ENCODE measurements around the gene SLC7A7.
A peak's percentile ranks its signal among the peaks of the same experiment; 100 is the strongest.
"Not testable (repeated sequence)": the region's sequence is repeated elsewhere in the genome, so short reads cannot be mapped to it uniquely, and the experiment has no call there.

The SLC7A7 gene

DNA sequence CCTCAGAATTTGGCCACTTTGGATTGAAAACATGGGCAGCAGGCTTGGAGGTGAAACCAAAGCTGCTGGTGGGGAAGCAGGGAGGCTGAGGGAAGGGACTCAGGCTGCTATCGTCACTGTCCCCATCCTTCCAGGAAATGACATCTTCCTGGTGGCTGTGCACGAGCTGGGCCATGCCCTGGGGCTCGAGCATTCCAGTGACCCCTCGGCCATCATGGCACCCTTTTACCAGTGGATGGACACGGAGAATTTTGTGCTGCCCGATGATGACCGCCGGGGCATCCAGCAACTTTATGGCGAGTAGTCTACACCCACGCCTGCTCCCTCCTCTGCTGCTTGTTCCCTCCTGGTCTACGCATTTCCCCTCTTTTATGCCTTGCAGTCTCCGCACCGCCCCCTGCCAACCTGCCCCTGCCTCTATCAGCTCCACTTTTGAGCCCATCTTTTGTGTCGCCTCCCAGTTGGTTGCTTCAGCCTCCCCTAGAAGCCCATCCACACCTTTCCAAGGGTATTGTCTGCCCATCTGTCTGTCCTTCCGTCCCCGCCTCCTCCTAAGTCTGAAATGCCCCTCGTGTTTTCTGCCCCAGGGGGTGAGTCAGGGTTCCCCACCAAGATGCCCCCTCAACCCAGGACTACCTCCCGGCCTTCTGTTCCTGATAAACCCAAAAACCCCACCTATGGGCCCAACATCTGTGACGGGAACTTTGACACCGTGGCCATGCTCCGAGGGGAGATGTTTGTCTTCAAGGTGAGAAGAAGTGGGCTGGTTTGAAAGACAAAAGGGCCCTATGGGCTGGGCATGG, 28.1 kb upstream of the SLC7A7 start:
- no peak for DNase-seq (ENCODE audit: low read depth)

DNA sequence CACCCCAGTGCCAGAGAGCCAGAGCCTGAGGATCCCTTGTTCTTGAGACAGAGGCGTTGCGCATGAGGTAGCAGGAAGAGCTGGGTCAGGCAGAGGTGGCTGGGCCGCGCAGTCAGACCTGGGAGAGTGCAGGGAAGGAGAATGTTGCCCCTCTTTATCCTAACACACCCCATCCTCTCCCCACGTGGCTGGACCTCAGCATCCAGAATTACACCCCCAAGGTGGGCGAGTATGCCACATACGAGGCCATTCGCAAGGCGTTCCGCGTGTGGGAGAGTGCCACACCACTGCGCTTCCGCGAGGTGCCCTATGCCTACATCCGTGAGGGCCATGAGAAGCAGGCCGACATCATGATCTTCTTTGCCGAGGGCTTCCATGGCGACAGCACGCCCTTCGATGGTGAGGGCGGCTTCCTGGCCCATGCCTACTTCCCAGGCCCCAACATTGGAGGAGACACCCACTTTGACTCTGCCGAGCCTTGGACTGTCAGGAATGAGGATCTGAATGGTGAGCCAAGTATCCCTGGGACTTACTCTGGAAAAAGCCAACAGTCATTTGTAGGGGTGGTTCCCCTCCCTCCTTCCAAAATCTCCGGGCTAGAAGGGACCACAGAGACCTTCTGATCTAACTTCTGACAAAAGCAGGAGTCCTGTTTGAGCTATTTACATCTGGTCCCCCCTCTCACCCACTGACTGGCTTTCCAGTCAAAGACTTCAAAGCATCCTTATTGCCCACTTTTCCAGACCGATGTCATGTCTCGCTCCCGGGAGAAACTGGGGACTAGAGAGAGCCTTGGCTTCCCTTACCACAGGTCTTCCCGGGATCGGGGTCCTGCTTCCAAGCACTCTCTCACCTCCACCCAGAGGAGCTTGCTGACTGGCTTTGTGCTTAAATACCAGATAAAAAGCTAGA, 27.2 kb upstream of the SLC7A7 start:
- no peak for DNase-seq (ENCODE audit: low read depth)

DNA sequence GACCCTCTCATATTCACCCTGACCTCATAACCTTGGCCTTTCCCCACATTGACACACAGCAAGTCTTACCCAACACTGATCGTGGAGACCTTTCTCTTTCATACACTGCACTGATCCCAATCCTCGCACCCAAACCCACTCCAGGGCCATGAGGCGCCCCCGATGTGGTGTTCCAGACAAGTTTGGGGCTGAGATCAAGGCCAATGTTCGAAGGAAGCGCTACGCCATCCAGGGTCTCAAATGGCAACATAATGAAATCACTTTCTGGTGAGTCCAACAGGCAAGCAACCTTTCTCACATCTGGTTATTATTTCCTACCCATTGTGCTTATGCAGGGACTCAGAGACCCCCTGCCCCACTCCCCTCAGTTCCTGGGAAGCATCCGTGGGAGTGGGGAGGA, 26.5 kb upstream of the SLC7A7 start:
- DNase-seq (ENCODE audit: low read depth) = no peak

DNA sequence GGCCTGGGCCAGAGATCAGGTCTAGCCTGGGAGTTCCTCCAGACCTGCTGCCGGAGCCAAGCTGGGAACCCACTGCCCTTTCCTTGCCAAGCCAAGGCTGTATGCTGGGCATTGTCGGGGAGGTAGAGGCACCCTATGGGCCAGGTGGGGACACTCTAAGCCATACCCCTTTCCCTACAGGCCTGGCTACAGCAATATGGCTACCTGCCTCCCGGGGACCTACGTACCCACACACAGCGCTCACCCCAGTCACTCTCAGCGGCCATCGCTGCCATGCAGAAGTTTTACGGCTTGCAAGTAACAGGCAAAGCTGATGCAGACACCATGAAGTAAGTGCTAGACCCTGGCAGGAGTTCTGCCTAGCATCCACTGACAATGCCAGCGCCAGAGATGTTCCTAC, 26.1 kb upstream of the SLC7A7 start:
- no peak for DNase-seq (ENCODE audit: low read depth)

DNA sequence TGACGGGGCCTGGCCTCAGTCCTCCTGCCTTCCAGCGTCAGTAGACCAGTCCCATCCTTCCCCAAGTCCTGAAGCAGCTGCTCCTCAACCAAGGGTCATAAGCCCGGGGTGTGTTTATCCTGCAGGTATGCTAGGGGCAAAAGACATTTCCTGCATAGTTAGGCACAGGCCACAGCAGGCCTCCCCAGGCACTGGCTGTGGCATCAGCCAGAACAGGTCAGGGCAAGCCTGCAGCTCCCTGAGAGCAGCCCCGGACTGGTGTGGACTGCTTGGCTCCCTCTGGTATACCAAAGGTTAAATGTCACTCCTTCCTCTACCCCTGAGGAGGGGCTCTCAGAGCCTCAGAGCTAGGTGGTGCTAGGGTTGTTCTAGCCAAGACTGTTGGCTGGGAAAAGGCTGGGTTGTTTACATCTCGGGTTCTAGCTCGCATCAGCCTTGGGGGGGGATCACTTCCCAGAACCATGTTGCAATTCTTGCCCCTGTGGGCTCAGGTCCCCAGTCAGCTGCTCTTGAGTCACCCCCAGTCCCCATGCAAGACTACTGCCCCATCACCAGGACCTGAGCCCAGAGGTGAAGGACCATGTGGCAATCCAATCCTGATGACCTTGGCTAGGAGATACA, 24.0 kb upstream of the SLC7A7 start:
- no peak for DNase-seq (ENCODE audit: low read depth)

DNA sequence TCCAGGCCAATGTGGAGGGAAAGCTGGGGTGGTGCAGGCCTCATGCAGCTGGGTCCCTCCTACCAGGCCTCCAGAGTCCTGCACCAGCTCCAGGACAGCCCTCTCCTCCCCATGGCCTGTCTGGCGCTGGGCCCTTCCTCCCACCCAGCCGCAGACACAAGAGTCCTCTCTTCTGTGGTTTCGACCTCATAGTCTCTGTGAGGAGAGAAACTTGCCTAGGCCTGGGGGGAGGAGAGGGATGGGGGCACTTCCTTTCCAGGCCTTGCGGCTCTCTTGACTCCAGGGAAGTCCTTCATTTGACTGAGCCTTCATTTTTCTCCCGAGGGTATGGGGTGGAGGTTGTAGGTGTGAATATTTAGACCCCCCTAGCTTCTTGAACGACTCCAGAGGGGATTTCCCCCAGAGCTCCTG, 23.4 kb upstream of the SLC7A7 start:
- no peak for DNase-seq (ENCODE audit: low read depth)

DNA sequence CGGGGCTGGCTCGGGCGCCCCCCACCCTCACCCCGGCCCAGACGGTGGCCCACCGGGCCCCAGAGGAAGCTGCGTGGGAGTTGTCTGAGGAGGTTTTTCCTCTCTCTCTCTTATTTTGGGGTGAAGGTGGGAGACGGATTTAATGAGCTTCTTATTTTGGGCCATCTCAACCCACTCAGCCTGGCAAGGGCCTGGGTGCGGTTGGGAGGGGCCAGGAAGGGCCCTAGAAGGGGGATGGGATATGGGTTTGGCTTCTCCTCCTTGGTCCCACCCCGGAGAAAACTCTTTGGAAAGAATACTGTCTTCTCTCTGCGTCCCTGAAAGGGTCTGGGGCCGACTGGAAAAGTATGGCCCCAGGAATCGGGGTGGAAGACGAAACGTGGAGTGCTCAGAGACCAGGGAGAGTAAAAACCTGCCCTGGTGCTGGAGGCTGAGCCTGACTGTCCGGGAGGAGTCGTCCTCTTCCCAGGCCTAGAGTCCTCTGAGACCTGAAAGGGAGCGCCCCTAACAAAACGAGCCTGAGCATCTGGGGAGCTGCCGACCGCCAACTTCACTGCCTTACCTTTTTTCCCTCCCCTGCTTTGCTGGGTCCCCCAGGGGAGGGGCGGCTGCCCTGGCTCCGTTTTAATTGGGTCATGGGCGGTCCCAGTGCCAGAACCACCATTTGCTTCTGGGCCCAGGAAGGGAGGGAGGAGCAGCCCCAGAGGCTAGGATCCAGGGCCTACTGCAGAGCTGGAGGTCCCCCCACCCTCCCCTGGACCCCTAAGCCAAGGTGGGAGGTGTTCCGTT, 22.7 kb upstream of the SLC7A7 start:
- no peak for DNase-seq (ENCODE audit: low read depth)

DNA sequence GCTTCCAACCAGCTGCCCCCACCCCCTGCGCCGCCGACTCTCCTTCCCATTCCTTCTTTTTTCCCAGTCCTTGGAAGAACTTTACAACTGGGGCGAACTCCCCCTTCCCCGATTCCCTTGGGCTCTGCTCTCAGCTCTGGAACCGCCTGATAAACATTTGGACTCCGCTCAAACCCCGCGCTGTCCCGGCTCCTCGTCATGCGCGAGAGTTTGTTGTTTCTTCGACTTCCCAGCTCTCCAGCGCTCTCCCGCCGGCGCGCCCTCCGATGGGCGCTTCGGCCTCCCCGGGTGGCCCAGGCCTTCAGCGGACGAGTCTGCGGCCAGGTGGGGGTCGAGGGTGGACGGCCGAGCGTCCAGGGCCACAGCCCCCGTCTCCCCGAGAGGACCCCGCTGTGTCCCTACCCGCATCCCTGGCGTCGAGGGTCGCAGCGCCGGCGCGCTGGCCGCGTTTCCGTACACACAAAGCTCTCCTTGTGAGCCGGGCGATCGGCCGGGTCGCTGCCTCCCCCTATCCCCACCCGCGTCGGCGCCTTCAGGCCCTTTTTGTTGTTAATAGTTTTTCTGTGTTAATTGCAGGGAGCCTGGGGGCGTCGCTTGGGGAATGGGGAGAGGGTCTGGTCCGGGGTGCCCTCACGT, 22.0 kb upstream of the SLC7A7 start:
- no peak for DNase-seq (ENCODE audit: low read depth)

DNA sequence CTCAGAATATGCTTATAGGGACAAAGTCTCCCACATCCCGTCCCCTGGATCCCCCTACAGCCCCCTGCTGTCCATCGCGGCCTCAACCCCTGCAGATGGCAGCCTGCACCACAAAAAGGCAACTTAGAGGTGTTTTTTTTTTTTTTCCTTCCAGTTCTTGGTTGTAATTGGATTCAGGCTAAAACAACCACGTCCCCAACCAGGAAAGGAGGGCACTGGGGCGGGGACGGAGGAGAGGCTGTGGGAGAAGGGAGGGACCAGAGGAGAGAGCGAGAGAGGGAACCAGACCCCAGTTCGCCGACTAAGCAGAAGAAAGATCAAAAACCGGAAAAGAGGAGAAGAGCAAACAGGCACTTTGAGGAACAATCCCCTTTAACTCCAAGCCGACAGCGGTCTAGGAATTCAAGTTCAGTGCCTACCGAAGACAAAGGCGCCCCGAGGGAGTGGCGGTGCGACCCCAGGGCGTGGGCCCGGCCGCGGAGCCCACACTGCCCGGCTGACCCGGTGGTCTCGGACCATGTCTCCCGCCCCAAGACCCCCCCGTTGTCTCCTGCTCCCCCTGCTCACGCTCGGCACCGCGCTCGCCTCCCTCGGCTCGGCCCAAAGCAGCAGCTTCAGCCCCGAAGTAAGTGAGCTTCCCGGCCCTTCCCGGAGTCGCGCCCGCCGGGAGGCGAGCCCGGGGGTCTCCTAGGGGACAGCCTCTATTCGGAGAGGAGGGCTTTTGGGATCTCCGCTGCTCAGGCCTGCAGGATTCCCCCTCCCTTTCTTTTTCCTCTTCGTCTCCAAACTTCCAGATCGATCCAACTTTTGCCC, 21.3 kb upstream of the SLC7A7 start, which contains the start of gene MMP14:
MMP14 (plus strand) TSS at position 285 of the 813 bp plus-strand sequence; CDS start at position 518, 233 bp downstream.
- DNase-seq (ENCODE audit: low read depth) = peak; percentile 90

DNA sequence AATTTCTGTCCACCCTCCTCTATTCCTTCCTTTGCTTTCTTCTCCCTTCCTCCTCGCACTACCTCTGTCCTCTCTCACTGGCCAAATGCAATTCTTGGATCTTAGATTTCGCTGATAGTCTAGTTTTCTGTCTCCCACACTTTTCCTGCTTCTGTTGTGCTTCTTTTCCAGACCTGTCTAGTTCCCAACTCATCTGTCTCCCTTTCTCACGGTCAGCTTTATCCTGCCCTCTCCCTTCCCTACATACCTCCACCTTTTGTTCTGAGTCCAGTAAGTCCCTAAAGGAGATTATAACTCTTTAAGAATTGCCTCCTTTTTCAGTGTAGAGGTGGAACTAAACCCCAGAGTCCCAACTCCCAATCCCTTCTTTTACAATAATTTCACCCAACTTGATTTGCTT, 20.3 kb upstream of the SLC7A7 start:
- DNase-seq (ENCODE audit: low read depth) = no peak

DNA sequence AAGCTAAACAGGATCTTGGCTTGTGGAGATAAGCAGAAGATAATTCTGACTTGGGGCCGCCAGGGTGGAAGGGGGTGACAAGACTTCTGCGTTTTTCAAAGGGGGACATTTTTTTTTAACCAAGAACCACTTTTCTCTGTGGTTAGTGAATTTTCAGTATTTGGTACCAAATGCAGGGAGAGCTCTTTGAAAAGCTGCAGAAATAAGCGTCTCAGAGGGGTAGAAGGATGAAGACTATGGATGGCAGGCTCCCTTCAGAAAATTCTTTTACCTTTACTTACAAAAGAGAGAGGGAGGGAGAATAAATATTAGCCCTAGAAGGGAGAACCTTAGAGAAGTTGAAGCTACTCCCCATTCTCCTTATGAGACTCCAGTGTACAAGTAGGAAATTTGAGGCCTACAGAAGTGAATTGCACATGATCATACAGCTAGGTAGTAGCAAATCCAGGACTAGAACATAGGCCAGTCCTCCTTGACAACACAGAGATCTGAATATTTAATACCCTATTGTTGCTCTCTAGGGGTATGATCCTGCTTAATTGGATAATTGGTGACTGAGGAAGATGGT, 15.3 kb upstream of the SLC7A7 start:
- no peak for DNase-seq (ENCODE audit: low read depth)

DNA sequence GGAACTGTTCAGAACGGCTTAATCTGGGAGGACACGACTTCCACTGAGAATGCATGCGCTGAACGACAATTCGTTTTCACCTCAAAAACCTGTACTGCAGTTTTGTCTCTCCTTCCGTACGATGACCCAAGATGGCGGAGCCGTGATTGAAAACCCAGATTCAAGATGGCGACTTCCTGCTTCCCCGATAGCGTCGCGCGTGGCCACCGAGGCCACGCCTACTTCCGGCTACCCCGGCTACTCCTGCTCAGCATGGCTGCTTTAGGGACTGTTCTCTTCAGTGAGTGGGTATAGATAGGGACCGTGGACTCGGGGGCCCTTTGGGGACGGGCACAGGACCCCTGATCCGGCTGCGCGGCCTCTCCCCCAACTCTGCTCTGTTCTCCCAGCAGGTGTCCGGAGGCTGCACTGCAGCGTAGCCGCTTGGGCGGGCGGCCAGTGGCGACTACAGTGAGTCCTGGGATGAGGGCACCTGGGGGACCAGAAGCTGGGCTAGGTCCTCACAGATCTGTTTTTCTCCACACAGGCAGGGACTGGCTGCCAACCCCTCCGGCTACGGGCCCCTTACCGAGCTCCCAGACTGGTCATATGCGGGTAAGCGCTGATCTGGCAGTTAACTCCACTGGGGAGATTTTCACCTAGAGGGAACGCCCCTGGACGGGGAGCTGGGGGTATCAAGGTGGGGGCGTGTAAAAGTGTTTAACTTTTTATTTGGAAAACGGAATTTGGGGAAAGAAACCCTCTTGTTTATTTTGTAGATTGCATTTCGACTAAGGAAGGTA, 14.6 kb upstream of the SLC7A7 start, which contains the start of gene MRPL52:
MRPL52 (plus strand) TSS at position 227 of the 782 bp plus-strand sequence; CDS start at position 253, 26 bp downstream.
- no peak for DNase-seq (ENCODE audit: low read depth)

DNA sequence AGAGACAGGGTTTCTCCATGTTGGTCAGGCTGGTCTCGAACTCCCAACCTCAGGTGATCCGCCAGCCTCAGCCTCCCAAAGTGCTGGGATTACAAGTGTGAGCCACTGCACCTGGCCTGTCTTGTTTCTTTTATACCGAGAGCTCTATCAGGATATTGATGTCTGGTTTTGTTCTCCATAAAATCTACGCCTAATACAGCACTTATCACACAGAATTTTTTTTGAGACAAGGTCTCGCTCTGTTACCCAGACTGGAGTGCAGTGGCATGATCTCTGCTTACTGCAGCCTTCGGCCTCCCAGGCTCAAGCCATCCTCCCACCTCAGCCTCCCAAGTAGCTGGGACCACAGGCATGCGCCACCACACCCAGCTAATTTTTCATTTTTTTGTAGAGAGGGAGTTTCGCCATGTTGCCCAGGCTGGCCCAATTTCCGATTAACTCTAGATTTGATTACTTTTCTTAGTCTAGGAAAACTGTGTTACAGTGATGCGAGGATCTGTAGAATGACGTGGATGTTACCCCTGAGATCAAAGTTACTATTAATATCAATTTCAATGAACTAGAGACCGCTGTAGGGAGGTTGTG, 13.9 kb upstream of the SLC7A7 start:
- DNase-seq (ENCODE audit: low read depth) = not testable (repeated sequence)

DNA sequence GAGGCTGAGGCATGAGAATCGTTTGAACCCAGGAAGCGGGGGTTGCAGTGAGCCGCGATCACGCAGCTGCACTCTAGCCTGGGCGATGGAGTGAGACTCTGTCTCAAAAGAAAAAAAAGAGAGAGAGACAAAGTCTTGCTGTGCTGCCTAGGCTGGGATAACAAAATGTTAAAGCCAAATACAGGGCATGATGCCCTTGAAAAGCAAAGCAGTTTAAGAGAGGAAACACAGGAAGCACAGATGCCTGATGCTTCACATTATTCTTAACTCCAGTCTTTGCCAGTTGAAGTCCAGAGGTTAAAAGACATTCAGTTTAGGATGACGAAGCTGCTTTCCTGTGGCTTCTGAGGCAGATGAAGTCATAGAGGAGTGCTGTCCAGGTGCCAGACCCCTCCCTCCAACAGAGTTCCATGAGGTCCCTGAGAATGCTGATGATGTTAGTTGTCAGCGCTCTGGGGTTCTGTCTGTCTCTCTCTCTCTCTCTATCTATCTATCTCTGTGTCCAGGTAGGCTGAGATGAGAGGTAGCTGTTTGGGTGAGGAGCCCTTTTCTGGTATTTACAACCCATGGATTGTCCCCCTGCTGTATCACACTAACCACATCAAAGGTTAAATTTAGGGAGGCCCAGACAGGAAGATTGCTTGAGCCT, 9.6 kb upstream of the SLC7A7 start:
- peak; percentile 83 for DNase-seq (ENCODE audit: low read depth)

DNA sequence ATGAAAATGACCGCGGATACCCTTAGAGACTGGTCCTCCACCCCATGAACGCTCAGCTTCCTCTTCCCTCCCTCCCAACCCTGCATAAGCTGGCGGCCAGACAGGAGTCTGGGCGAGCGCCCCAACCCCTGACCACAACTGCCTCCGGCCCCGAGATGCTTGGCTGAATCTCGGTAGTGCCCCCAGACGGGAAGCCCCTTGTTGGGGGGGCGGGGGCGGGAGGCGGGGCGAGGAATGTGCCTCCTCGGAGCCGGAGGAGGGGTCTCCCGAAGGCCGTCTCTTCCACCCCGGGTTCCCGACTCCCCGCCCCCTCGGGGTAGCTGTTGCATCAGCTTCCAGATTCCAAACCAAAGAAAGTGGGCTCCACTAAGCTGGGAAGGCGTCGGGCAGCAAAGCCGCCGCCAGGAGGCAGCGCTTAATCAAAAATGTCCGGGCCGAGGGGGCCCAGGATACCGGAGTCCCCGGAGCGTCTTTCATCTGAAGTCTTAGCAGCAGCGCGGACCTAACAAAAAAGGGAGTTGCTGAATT, 7.4 kb upstream of the SLC7A7 start:
- peak; percentile 90 for DNase-seq (ENCODE audit: low read depth)

DNA sequence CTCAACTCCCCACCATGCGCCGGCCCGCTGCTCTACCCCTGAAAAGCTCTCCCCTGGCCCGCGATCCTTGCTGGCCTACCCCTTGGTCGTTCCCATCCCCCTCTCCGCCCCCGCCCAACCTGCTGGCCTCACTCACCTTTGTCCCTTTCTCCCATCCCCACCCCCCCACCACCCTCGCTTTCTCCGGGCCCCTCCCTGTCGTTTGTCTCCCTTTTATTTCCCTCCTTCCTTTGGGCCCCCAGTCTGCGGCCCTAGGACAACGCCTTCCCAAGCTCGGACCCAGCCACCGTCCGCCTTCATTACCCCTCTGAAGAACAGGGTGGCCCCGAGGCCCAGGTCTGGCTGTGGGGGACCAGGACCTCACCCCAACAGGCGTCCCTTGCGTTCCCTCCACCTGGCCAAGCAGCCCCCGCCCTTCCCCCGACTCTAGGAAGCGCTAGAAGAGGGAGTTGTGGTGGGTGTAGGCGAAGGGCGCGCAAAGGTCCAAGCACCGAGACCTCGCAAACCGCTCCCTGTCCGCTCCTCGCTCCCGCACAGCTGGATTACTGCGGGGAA, 6.9 kb upstream of the SLC7A7 start:
- no peak for DNase-seq (ENCODE audit: low read depth)

DNA sequence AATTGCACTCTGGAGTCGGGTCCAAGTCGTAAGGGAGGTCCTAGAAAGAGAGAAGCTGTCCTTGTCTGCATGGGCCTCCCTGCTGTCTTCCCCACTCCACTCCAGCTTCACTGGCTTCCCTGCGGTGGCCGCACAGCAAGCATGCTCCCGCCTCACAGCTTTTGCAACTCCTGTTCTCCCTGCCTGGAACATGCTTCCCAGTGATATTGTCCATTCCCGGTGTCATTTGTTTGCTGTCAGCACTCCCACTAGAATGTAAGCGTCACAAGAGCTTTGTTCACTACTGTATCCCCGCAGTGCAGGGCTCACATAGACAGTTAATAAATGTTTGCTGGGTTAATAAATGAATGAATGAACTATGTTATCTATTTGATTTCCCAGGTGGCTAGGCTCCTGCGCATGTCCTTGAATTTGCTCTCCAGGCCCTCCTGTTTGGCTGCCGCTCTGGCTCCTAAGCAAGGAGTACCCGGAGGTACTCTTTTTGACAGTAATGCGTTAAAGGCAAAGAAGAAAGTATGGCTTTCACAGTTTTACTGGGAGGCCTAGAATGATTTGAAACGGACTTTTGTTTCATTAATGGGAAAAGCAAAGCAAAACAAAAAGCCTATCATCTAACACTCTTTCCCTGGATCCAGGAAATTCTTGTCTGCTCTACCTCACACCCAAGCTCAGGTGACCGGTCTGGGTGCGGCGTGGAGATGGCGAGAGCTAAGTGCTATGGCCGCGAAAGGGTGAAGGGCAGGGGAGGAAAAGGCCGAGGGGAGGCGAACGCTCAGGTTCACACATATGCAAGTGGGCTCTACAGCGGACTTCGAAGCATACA, 6.2 kb upstream of the SLC7A7 start:
- DNase-seq (ENCODE audit: low read depth) = no peak
